COLO829 (cell line): ENCODE measurements around the gene CD300LG.

Experiments used
- DNase-seq: peaks from one replicate; pipeline ENCODE4 v3.0.0; 2012; ENCODE audit warnings: low spot score

The CD300LG gene

DNA sequence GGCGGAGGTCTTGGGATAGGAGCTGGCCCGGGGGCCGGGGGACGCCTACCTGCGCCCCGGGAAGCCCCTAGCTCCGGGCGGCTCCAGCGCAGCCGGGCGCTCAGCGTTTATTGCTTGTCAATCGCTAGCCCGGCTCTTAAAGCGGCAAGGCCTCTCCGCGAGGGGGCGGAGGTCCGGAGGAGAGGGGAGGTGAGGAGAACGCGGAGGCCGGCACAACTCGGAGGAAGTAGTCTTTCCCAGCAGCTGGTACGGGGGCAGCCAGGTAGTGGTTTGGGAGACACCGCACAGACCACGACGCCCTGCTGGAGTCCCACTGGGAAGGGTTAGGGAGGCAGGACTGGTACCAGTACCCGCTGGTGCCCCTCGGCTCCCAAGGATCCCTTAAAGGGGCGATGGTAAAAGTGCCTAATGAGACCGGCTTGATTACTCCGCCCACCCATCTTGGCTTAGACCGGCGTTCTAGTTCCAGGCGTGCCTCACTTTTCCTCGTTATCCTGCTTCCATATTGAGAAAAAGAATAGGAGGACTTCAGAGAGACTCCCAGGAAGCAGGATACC, 60.5 kb downstream of the CD300LG start, which contains the start of gene MPP2:
TSS of gene MPP2 (minus strand) at position 112 of the 557 bp plus-strand sequence. CDS start 3,076 bp downstream, outside the sequence.
- DNase-seq, result peak; percentile 57

- peak; percentile 69 for DNase-seq
These were observed 61.2 kb downstream of the CD300LG start for GRCh38 chr17:43907998-43908721.

- DNase-seq, result no peak
These were observed 62.7 kb downstream of the CD300LG start for GRCh38 chr17:43909537-43910231.

GRCh38 chr17:43911904-43912303, 64.9 kb downstream of the CD300LG start:
- DNase-seq, result no peak

DNA sequence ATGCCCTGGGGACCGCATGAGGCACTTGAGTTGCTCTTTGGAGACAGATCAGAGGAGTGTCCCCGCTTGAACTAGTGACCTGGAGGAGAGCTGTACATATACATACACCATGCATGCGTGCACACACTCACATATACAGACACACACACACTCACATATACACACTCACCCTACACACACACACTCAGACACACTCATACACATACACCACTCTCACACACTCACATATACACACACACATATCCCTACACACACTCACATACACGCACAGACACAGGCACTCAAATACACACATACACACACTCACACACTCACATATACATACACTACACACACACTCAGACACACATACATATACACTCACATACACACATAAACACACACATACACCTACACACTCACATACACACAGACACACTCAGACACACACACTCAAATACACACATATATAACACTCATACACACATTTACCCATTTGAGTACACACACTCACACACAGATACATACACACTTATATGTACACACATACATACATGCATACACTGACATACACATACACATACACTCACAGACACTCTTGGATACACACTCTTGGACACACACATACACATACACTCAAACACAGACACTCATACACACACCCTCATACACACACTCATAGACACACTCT, 65.8 kb downstream of the CD300LG start:
- DNase-seq, result no peak
